ENCODE measurements around the gene HEATR5A. TPM values are rescaled to one million over a fixed set of nuclear protein-coding genes. Genes with fewer than 3 reads are reported as not detected.
"Not testable (repeated sequence)": the region's sequence is repeated elsewhere in the genome, so short reads cannot be mapped to it uniquely, and the experiment has no call there.

Gene HEATR5A
- total RNA-seq, 6 experiments from 2014 or later = 13.2 to 20.8 (median 17.6) TPM

DNA sequence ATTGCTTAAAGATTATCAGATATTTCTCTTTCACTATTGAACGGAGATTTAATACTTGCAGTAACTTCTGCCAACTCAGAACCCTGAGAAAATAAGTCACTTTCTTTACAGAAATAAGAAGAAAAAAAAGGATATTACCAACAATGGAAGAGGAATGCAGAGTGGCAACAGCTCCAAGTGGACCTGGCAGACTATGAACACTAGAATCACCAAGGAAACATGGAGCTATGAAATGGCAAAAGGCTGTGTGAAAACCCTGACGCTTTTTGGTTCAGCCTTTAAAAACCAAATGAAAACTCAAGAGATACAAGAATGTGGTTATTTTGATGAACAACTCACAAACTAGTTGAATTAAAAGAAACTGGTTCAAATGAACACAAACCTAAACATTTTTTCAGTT, 19.2 kb upstream of the HEATR5A start:
- TF ChIP-seq POLR2A (IDR thresholded peaks at IDR 0.05) = no peak
- TF ChIP-seq, protein P1, sequence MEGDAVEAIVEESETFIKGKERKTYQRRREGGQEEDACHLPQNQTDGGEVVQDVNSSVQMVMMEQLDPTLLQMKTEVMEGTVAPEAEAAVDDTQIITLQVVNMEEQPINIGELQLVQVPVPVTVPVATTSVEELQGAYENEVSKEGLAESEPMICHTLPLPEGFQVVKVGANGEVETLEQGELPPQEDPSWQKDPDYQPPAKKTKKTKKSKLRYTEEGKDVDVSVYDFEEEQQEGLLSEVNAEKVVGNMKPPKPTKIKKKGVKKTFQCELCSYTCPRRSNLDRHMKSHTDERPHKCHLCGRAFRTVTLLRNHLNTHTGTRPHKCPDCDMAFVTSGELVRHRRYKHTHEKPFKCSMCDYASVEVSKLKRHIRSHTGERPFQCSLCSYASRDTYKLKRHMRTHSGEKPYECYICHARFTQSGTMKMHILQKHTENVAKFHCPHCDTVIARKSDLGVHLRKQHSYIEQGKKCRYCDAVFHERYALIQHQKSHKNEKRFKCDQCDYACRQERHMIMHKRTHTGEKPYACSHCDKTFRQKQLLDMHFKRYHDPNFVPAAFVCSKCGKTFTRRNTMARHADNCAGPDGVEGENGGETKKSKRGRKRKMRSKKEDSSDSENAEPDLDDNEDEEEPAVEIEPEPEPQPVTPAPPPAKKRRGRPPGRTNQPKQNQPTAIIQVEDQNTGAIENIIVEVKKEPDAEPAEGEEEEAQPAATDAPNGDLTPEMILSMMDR (IDR thresholded peaks at IDR 0.05) = no peak
- ATAC-seq (no peak), DNase-seq (no peak)
- intact Hi-C loops (cut with DNase I) = no loop called here
- Histone ChIP-seq H3K27ac (no peak overlapping the region), H3K4me1 (no peaks in the 10 kb centered on the region), H3K27me3 (no peaks in the 10 kb centered on the region), H3K4me3 (no peak overlapping the region), H3K9me3 (no peaks in the 10 kb centered on the region), H3K36me3 (no peaks in the 10 kb centered on the region)
- 78% methylated on average over 2 of the region's 2 CpGs for WGBS (ENCODE audit: insufficient coverage, low coverage, low lambda C conversion rate, missing lambda C conversion rate)

DNA sequence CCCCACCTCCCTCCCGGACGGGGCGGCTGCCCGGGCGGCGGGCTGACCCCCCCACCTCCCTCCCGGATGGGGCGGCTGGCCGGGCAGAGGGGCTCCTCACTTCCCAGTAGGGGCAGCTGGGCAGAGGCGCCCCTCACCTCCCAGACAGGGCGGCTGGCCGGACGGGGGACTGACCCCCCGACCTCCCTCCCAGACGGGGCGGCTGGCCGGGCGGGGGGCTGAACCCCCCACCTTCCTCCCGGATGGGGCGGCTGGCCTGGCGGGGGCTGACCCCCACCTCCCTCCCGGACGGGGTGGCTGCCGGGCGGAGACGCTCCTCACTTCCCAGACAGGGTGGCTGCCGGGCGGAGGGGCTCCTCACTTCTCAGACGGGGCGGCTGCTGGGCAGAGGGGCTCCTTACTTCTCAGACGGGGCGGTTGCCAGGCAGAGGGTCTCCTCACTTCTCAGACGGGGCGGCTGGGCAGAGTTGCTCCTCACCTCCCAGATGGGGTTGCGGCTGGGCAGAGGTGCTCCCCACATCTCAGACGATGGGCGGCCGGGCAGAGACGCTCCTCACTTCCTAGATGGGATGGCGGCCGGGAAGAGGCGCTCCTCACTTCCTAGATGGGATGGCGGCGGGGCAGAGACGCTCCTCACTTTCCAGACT, 16.8 kb upstream of the HEATR5A start:
- H3K36me3 ChIP-seq; H3K27me3 ChIP-seq; H3K9me3 ChIP-seq; H3K4me3 ChIP-seq; H3K4me1 ChIP-seq; ATAC-seq; intact Hi-C loops (cut with DNase I); DNase-seq; H3K27ac ChIP-seq: not testable (repeated sequence)
- no CpG with 5 or more reads among the region's 45 CpGs for WGBS (ENCODE audit: insufficient coverage, low coverage, low lambda C conversion rate, missing lambda C conversion rate)

DNA sequence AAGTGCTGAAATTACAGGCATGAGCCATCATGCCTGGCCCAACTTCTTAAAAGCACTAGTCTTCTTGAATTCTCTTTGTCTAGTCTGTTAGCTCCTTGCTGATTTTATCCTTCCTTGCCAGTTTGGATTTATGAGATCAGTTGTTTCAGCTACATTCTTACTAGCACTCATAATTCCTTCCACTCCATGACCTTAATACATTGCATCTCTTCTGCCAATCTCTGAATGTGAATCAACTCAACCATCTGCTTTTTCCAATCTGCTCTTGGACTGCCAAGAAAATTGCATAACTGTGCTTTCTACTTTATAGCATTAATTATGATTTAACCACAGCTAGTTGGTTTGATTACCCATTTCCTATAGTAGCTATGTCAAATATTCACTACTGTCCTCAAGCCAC, 14.9 kb upstream of the HEATR5A start:
- ATAC-seq = no peak
- Histone ChIP-seq H3K4me3 (no peak overlapping the region), H3K4me1 (no peaks in the 10 kb centered on the region), H3K27ac (no peak overlapping the region), H3K9me3 (no peaks in the 10 kb centered on the region), H3K36me3 (no peaks in the 10 kb centered on the region), H3K27me3 (no peaks in the 10 kb centered on the region)
- TF ChIP-seq, protein P1 (IDR thresholded peaks at IDR 0.05) = no peak
- no peak for TF ChIP-seq POLR2A (IDR thresholded peaks at IDR 0.05)
- no peak for DNase-seq
- intact Hi-C loops (cut with DNase I) = no loop called here

DNA sequence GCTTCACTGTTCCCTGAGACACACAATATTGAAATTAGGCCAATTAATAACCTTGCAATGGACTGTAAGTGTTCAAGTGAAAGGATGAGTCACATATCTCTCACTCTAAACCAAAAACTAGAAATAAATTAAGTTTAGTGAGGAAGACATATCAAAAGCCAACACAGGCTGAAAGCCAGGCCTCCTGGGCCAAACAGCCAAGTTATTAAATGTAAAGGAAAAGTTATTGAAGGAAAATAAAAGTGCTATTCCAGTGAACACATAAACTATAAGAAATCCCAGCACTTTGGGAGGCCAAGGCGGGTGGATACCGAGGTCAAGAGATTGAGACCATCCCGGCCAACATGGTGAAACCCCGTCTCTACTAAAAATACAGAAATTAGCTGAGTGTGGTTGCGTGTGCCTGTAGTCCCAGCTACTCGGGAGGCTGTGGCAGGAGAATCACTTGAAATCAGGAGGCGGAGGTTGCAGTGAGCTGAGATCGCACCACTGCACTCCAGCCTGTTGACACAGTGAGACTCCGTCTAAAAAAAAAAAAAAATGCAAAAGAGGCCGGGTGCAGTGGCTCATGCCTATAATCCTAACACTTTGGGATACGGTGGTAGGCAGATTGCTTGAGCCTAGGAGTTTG, 10.4 kb upstream of the HEATR5A start:
- no peaks in the 10 kb centered on the region for H3K4me1 ChIP-seq
- H3K27me3 ChIP-seq = no peaks in the 10 kb centered on the region
- H3K27ac ChIP-seq = no peak overlapping the region
- ATAC-seq (no peak), DNase-seq (no peak)
- TF ChIP-seq POLR2A (IDR thresholded peaks at IDR 0.05) = no peak
- TF ChIP-seq, protein P1 (IDR thresholded peaks at IDR 0.05) = no peak
- no peaks in the 10 kb centered on the region for H3K9me3 ChIP-seq
- H3K4me3 ChIP-seq = no peak overlapping the region
- no peaks in the 10 kb centered on the region for H3K36me3 ChIP-seq
- intact Hi-C loops (cut with DNase I) = no loop called here
- 91% methylated on average over 10 of the region's 11 CpGs for WGBS (ENCODE audit: insufficient coverage, low coverage, low lambda C conversion rate, missing lambda C conversion rate)

DNA sequence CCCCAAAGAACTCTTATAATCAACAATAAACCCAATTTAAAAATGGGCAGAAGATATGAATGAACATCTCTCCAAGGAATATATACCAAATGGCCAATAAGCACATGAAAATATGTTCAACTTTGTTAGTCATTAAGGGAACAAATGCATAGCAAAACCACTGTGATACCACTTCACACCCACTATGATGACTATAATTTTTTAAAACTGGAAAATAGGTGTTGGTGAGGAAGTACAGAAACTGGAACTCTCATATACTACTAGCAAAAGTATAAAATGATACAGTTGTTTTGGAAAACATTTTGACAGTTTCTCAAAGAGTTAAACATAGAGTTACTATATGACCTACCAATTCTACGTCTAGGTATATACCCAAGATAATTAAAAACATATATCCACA, 9.4 kb upstream of the HEATR5A start:
- intact Hi-C loops (cut with DNase I) = no loop called here
- H3K4me1 ChIP-seq = no peaks in the 10 kb centered on the region
- ATAC-seq (no peak), DNase-seq (no peak)
- no peaks in the 10 kb centered on the region for H3K9me3 ChIP-seq
- H3K27ac ChIP-seq = no peak overlapping the region
- H3K27me3 ChIP-seq = no peaks in the 10 kb centered on the region
- no peaks in the 10 kb centered on the region for H3K36me3 ChIP-seq
- TF ChIP-seq POLR2A (IDR thresholded peaks at IDR 0.05) = no peak
- TF ChIP-seq, protein P1 (IDR thresholded peaks at IDR 0.05) = no peak
- no peak overlapping the region for H3K4me3 ChIP-seq
- 93% methylated on average over 1 of the region's 1 CpG for WGBS (ENCODE audit: insufficient coverage, low coverage, low lambda C conversion rate, missing lambda C conversion rate)

All from right lobe of liver (tissue), 6 donors.